Cardiac fibroblast (primary cell): Measurements from ENCODE around the gene GNG12.

Experiments
- DNase-seq, 2 donors: peaks; one replicate each; pipeline versions ENCODE4 v3.0.0 to v3.0.0-alpha.2; 2010; ENCODE audit warnings: low read depth in 2 of 2
- H3K4me3 ChIP-seq, 2 donors: replicated peaks in 1 of 2; 1 replicate in 1 of 2; 2 replicates in 1 of 2; pipeline ENCODE4 v1.5.1; 2011; ENCODE audit warnings: low read depth in 2 of 2, low read length in 2 of 2, mild to moderate bottlenecking in 2 of 2, moderate library complexity in 1 of 2
- CTCF ChIP-seq: IDR thresholded peaks from one replicate; pipeline ENCODE4 v1.5.1; 2011; ENCODE audit warnings: low read depth, mild to moderate bottlenecking, low read length, inconsistent platforms

GNG12 gene

GRCh38 chr1:67683316-67683715, 150.0 kb downstream of the GNG12 start:
- DNase-seq: peak; percentile 73 to 91
- peak overlapping the region in 1 of 2 donors; percentile 9 for H3K4me3 ChIP-seq
- TF ChIP-seq CTCF: no peak

GRCh38 chr1:67682659-67683197, 150.5 kb downstream of the GNG12 start:
- no peak overlapping the region for H3K4me3 ChIP-seq
- DNase-seq: peak; percentile 80 to 96
- TF ChIP-seq CTCF: no peak

DNA sequence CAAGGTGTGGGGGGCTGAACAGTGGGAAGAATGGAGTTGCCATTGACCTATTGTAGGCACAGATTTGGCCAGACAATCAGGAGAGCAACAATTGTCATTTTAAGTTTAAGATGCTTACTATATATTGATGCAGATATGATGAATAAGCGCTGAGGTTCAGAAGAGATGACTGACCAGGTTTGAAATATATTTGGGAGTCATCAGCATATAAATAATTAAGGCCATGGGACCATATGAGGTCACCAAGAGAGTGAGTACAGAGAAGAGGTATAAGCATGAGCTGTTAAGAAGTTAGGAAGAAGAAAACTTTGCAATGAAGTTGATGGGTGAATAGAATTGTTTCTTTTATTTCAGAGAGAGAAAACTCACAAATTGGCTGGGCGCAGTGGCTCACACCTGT, 152.8 kb downstream of the GNG12 start:
- DNase-seq: peak in 1 of 2 donors; percentile 24
- no peak overlapping the region for H3K4me3 ChIP-seq
- no peak for TF ChIP-seq CTCF

GRCh38 chr1:67679691-67680090, 153.6 kb downstream of the GNG12 start:
- peak in 1 of 2 donors; percentile 69 for DNase-seq
- no peak overlapping the region for H3K4me3 ChIP-seq

GRCh38 chr1:67677930-67678329, 155.3 kb downstream of the GNG12 start:
- no peak for DNase-seq
- H3K4me3 ChIP-seq: no peak overlapping the region
- no peak for TF ChIP-seq CTCF

More at GRCh38 chr1:67679691-67680090, 153.6 kb downstream of the GNG12 start:
- no peak for TF ChIP-seq CTCF

- no peak overlapping the region for H3K4me3 ChIP-seq
- no peak for DNase-seq
- no peak for TF ChIP-seq CTCF
Observed at GRCh38 chr1:67677408-67677807, 155.9 kb downstream of the GNG12 start.

GRCh38 chr1:67676946-67677345, 156.3 kb downstream of the GNG12 start:
- no peak for DNase-seq
- no peak overlapping the region for H3K4me3 ChIP-seq
- TF ChIP-seq CTCF: no peak
